Measurements from ENCODE around the gene PMAIP1. TPM values are rescaled to one million over a fixed set of nuclear protein-coding genes. Genes with fewer than 3 reads are reported as not detected.

Gene PMAIP1
- total and polyA plus RNA-seq, 5 donors from 2014 or later = 23.3 to 326 (median 69.1) TPM

DNA sequence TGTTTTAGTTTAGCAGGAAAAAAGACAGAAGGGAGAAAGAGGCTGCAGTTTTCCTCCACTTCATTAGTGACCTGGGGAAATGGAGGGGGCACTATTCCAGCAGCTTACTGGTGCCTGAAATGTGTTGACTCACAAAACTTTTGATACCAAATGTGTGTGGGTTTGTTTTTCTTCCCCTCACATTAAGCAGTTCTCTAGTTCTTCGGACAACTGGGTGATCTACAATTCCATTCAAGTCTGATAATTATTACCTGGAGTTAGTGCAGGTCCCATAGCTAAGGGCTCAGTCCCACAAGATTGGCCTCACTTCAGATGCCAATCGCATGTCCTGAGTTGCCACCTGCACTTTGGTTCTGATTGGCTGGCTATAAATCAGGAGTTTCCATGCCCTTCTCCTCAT, 28.4 kb downstream of the PMAIP1 start:
- H3K36me3 Mint-ChIP-seq = no peaks in the 10 kb centered on the region
- Histone ChIP-seq H3K36me3 (ENCODE audit: control insufficient read depth, insufficient read depth, low read length) (no peaks in the 10 kb centered on the region), H3K4me3 (ENCODE audit: low read depth, low read length) (no peak overlapping the region), H3K9me3 (ENCODE audit: control insufficient read depth in 2 of 2, low read length in 2 of 2) (no peaks in the 10 kb centered on the region), H3K27ac (ENCODE audit: insufficient read depth, low read length, poor library complexity, severe bottlenecking) (no peak overlapping the region), H3K27me3 (ENCODE audit: control insufficient read depth, insufficient read depth, low read length) (no peaks in the 10 kb centered on the region), H3K4me1 (ENCODE audit: control insufficient read depth, insufficient read depth, low read length, poor library complexity, severe bottlenecking) (no peaks in the 10 kb centered on the region)
- H3K27me3 Mint-ChIP-seq = no peaks in the 10 kb centered on the region
- DNase-seq (no peak), ATAC-seq (ENCODE audit: low read depth in 2 of 2) (no peak)
- H3K4me1 Mint-ChIP-seq = peaks cover 11 to 26% (median 15%) of the 10 kb centered on the region in 4 donors
- H3K27ac Mint-ChIP-seq = peak overlapping the region in 1 of 3 donors; percentile 45
- peaks cover 0 to under 1% (median 0%) of the 10 kb centered on the region in 7 donors for H3K9me3 Mint-ChIP-seq
- no peak overlapping the region for H3K4me3 Mint-ChIP-seq

DNA sequence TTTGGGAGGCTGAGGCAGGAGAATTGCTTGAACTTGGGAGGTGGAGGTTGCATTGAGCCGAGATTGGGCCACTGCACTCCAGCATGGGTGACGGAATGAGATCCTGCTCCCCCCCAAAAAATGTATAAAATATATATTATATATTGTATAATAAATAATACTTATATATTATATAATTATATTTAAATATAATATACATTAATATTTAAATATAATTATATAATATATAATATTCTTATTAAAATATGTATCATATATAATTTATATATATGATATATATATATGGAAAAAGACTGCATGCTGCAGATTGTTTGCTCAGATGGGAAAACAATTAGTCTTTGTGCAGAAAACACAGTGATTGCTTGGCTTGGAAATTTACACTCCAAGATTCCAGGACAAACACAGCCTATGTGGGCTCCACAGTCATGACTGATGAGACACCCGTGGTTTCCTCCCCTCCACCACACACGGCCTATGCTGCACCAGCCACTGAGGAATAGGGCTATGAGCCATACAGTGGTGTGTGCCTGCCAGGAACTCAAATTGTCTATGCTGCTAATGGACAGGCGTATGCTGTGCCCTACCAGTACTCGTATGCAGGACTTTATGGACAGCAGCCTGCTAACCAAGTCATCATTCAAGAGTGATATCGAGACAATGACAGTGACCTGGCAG, 30.0 kb downstream of the PMAIP1 start:
- H3K27me3 ChIP-seq (ENCODE audit: control insufficient read depth, insufficient read depth, low read length) = no peaks in the 10 kb centered on the region

DNA sequence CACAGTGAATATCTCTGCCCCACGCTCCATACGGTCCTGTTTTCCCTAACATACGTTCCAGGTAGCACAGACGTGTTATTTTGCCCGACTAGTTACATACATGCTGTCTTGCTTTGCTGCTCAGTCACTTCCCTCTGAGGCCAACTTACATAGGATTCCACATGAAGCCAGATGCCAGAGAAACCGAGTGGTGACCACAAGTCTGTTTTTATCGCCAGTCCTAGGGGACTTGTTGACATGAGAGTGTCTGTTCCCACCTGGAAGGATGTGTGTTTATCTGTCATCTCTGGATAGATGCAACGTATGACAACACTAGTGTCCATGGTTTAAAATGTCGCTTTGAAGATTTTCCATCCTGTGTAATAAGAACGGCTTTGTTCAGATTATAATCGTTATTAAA, 32.6 kb downstream of the PMAIP1 start:
- peaks cover 0 to 3% (median 0%) of the 10 kb centered on the region in 7 donors for H3K9me3 Mint-ChIP-seq
- no peak overlapping the region for H3K4me3 ChIP-seq (ENCODE audit: low read depth, low read length)
- ATAC-seq (ENCODE audit: low read depth in 2 of 2) (no peak), DNase-seq (no peak)
- no peaks in the 10 kb centered on the region for H3K36me3 Mint-ChIP-seq
- no peaks in the 10 kb centered on the region for H3K4me1 ChIP-seq (ENCODE audit: control insufficient read depth, insufficient read depth, low read length, poor library complexity, severe bottlenecking)
- no peak overlapping the region for H3K4me3 Mint-ChIP-seq
- H3K27ac ChIP-seq (ENCODE audit: insufficient read depth, low read length, poor library complexity, severe bottlenecking) = no peak overlapping the region
- peaks cover 7% of the 10 kb centered on the region for H3K27me3 Mint-ChIP-seq
- H3K9me3 ChIP-seq (ENCODE audit: control insufficient read depth in 2 of 2, low read length in 2 of 2) = no peaks in the 10 kb centered on the region
- H3K27ac Mint-ChIP-seq = no peak overlapping the region
- no peaks in the 10 kb centered on the region for H3K36me3 ChIP-seq (ENCODE audit: control insufficient read depth, insufficient read depth, low read length)
- no peaks in the 10 kb centered on the region for H3K27me3 ChIP-seq (ENCODE audit: control insufficient read depth, insufficient read depth, low read length)
- peaks cover under 1 to 12% (median 5%) of the 10 kb centered on the region in 4 donors for H3K4me1 Mint-ChIP-seq

More for the DNA sequence above, 30.0 kb downstream of the PMAIP1 start:
- Histone ChIP-seq H3K36me3 (ENCODE audit: control insufficient read depth, insufficient read depth, low read length) (no peaks in the 10 kb centered on the region), H3K27ac (ENCODE audit: insufficient read depth, low read length, poor library complexity, severe bottlenecking) (no peak overlapping the region), H3K9me3 (ENCODE audit: control insufficient read depth in 2 of 2, low read length in 2 of 2) (no peaks in the 10 kb centered on the region), H3K4me3 (ENCODE audit: low read depth, low read length) (no peak overlapping the region), H3K4me1 (ENCODE audit: control insufficient read depth, insufficient read depth, low read length, poor library complexity, severe bottlenecking) (no peaks in the 10 kb centered on the region)
- DNase-seq (no peak), ATAC-seq (ENCODE audit: low read depth in 2 of 2) (no peak)
- no peaks in the 10 kb centered on the region for H3K27me3 Mint-ChIP-seq
- peaks cover 10 to 22% (median 13%) of the 10 kb centered on the region in 4 donors for H3K4me1 Mint-ChIP-seq
- peaks cover 0 to 3% (median 0%) of the 10 kb centered on the region in 7 donors for H3K9me3 Mint-ChIP-seq
- H3K27ac Mint-ChIP-seq = no peak overlapping the region
- H3K4me3 Mint-ChIP-seq = no peak overlapping the region
- no peaks in the 10 kb centered on the region for H3K36me3 Mint-ChIP-seq

DNA sequence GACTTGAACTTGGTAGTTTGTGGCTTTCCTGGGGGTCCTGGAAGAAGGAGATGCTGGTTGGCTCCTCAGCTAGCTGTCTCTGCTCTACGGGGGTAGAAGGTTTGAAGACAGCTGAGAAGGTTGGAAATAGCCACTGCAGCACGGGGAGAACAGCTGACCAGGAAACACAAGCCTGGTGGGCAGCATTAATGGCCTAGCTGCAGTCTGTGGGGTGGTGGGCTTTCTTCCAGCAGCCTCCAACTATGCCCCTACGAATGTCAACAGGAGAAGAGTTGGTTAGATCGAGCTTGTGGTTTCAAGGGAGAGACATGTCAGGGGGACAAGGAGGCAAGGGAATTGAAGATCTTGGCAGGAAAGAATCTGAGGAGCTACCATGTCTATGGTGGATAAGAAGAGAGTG, 38.9 kb downstream of the PMAIP1 start:
- Histone ChIP-seq H3K4me3 (ENCODE audit: low read depth, low read length) (no peak overlapping the region), H3K36me3 (ENCODE audit: control insufficient read depth, insufficient read depth, low read length) (no peaks in the 10 kb centered on the region), H3K27me3 (ENCODE audit: control insufficient read depth, insufficient read depth, low read length) (no peaks in the 10 kb centered on the region), H3K27ac (ENCODE audit: insufficient read depth, low read length, poor library complexity, severe bottlenecking) (no peak overlapping the region), H3K4me1 (ENCODE audit: control insufficient read depth, insufficient read depth, low read length, poor library complexity, severe bottlenecking) (no peaks in the 10 kb centered on the region), H3K9me3 (ENCODE audit: control insufficient read depth in 2 of 2, low read length in 2 of 2) (no peaks in the 10 kb centered on the region)
- Mint-ChIP-seq H3K4me3 (no peak overlapping the region), H3K27ac (no peak overlapping the region), H3K9me3 (no peaks in the 10 kb centered on the region), H3K4me1 (peaks cover 0 to 6% (median 3%) of the 10 kb centered on the region in 4 donors), H3K27me3 (peaks cover 7% of the 10 kb centered on the region), H3K36me3 (no peaks in the 10 kb centered on the region)
- ATAC-seq (ENCODE audit: low read depth in 2 of 2) (no peak), DNase-seq (no peak)

DNA sequence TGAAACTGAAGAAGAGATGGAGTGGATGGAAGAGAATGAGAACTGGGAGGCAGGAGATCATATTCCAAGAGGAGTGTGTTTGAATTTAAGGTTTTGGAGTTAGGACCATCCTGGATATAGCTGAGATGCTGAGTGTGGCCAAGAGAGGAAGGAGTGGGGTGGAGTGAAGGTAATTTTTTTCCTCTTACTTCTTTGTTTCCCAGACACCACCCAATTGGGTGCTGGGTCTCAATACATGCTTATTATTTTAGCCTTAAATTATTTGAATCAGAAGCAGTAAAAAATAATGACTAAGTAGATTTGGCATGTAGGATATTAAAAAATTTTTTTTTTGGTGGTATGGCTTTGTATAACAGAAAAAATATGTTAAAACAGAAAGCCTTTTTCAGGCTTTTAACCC, 39.3 kb downstream of the PMAIP1 start:
- no peaks in the 10 kb centered on the region for H3K4me1 ChIP-seq (ENCODE audit: control insufficient read depth, insufficient read depth, low read length, poor library complexity, severe bottlenecking)
- peaks cover 0 to 6% (median 3%) of the 10 kb centered on the region in 4 donors for H3K4me1 Mint-ChIP-seq
- peaks cover 7% of the 10 kb centered on the region for H3K27me3 Mint-ChIP-seq
- H3K4me3 Mint-ChIP-seq = no peak overlapping the region
- H3K27me3 ChIP-seq (ENCODE audit: control insufficient read depth, insufficient read depth, low read length) = no peaks in the 10 kb centered on the region
- no peak overlapping the region for H3K4me3 ChIP-seq (ENCODE audit: low read depth, low read length)
- no peak overlapping the region for H3K27ac ChIP-seq (ENCODE audit: insufficient read depth, low read length, poor library complexity, severe bottlenecking)
- H3K36me3 ChIP-seq (ENCODE audit: control insufficient read depth, insufficient read depth, low read length) = no peaks in the 10 kb centered on the region
- no peaks in the 10 kb centered on the region for H3K36me3 Mint-ChIP-seq
- ATAC-seq (ENCODE audit: low read depth in 2 of 2) (no peak), DNase-seq (no peak)
- H3K9me3 Mint-ChIP-seq = no peaks in the 10 kb centered on the region
- H3K9me3 ChIP-seq (ENCODE audit: control insufficient read depth in 2 of 2, low read length in 2 of 2) = no peaks in the 10 kb centered on the region
- no peak overlapping the region for H3K27ac Mint-ChIP-seq

DNA sequence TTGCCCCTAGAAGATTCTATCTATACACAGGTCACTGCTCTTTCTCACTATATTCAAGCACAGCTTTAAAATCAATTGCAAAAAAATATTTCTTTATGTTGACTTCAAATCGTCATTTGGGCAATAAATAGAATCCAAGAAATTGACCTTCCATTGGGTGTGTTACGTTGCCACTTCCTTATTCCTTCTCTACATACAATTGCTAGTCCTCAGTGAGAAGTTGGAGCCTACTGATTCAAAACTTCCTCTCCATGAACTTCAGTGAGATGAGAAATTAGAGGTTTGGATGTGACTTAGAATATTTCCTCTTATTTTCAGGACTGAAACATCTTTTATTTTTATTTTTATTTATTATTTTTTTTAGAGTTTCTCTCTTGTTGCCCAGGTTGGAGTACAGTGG, 40.3 kb downstream of the PMAIP1 start:
- Histone ChIP-seq H3K27me3 (ENCODE audit: control insufficient read depth, insufficient read depth, low read length) (no peaks in the 10 kb centered on the region), H3K27ac (ENCODE audit: insufficient read depth, low read length, poor library complexity, severe bottlenecking) (no peak overlapping the region), H3K9me3 (ENCODE audit: control insufficient read depth in 2 of 2, low read length in 2 of 2) (no peaks in the 10 kb centered on the region), H3K36me3 (ENCODE audit: control insufficient read depth, insufficient read depth, low read length) (no peaks in the 10 kb centered on the region), H3K4me3 (ENCODE audit: low read depth, low read length) (no peak overlapping the region), H3K4me1 (ENCODE audit: control insufficient read depth, insufficient read depth, low read length, poor library complexity, severe bottlenecking) (no peaks in the 10 kb centered on the region)
- peak overlapping the region in 1 of 3 donors; percentile 56 for H3K27ac Mint-ChIP-seq
- ATAC-seq (ENCODE audit: low read depth in 2 of 2) (no peak), DNase-seq (no peak)
- no peaks in the 10 kb centered on the region for H3K36me3 Mint-ChIP-seq
- peaks cover 7% of the 10 kb centered on the region for H3K27me3 Mint-ChIP-seq
- no peak overlapping the region for H3K4me3 Mint-ChIP-seq
- H3K4me1 Mint-ChIP-seq = peaks cover 0 to 6% (median 3%) of the 10 kb centered on the region in 4 donors
- H3K9me3 Mint-ChIP-seq = no peaks in the 10 kb centered on the region

DNA sequence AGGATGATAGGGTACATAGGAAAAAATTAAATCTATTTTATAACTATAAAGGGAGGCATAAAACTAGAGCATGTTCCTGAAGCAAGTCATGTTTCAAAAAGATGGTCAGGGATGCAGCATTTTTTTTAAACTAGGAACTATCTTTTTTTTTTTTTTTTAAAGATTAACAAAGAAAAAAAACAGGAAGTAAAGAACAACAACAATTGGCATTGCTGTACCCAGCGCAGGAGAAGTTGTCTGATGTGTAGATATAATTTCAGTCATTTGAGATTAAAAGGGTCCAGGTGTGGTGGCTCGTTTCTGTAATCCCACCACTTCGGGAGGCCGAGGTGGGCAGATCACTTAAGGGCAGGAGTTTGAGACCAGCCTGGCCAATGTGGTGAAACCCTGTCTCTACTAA, 41.5 kb downstream of the PMAIP1 start:
- H3K27me3 Mint-ChIP-seq = no peaks in the 10 kb centered on the region
- H3K9me3 Mint-ChIP-seq = no peaks in the 10 kb centered on the region
- H3K36me3 Mint-ChIP-seq = no peaks in the 10 kb centered on the region
- Histone ChIP-seq H3K9me3 (ENCODE audit: control insufficient read depth in 2 of 2, low read length in 2 of 2) (no peaks in the 10 kb centered on the region), H3K27ac (ENCODE audit: insufficient read depth, low read length, poor library complexity, severe bottlenecking) (no peak overlapping the region), H3K27me3 (ENCODE audit: control insufficient read depth, insufficient read depth, low read length) (no peaks in the 10 kb centered on the region), H3K4me1 (ENCODE audit: control insufficient read depth, insufficient read depth, low read length, poor library complexity, severe bottlenecking) (no peaks in the 10 kb centered on the region), H3K4me3 (ENCODE audit: low read depth, low read length) (no peak overlapping the region), H3K36me3 (ENCODE audit: control insufficient read depth, insufficient read depth, low read length) (no peaks in the 10 kb centered on the region)
- H3K4me1 Mint-ChIP-seq = peaks cover 0 to 6% (median 3%) of the 10 kb centered on the region in 4 donors
- ATAC-seq (ENCODE audit: low read depth in 2 of 2) (no peak), DNase-seq (no peak)
- no peak overlapping the region for H3K4me3 Mint-ChIP-seq
- H3K27ac Mint-ChIP-seq = peak overlapping the region in 1 of 3 donors; percentile 69

DNA sequence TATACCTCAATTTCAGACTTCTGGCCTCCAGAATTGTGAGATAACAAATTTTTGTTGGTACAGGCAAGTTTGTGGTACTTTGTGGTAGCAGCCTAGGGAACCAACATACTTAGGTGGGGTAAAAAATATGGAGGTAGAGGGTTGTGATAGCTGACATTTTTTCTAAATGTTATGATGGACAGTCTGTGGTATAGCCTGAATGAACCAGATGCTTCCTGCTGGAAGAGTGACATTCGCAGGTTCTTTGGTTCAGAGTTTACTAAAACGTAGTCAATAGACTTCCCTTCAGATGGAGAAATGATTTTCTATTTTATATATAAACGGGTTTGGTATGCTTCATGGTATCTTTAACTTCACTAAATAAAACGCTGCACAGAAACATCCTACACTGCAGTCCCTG, 42.8 kb downstream of the PMAIP1 start:
- H3K4me3 ChIP-seq (ENCODE audit: low read depth, low read length) = no peak overlapping the region
- H3K27me3 ChIP-seq (ENCODE audit: control insufficient read depth, insufficient read depth, low read length) = no peaks in the 10 kb centered on the region
- ATAC-seq (ENCODE audit: low read depth in 2 of 2) (no peak), DNase-seq (no peak)
- Mint-ChIP-seq H3K27me3 (no peaks in the 10 kb centered on the region), H3K9me3 (no peaks in the 10 kb centered on the region), H3K36me3 (no peaks in the 10 kb centered on the region), H3K4me1 (peaks cover 0 to 6% (median 3%) of the 10 kb centered on the region in 4 donors), H3K27ac (no peak overlapping the region), H3K4me3 (no peak overlapping the region)
- no peaks in the 10 kb centered on the region for H3K9me3 ChIP-seq (ENCODE audit: control insufficient read depth in 2 of 2, low read length in 2 of 2)
- no peaks in the 10 kb centered on the region for H3K4me1 ChIP-seq (ENCODE audit: control insufficient read depth, insufficient read depth, low read length, poor library complexity, severe bottlenecking)
- H3K36me3 ChIP-seq (ENCODE audit: control insufficient read depth, insufficient read depth, low read length) = no peaks in the 10 kb centered on the region
- no peak overlapping the region for H3K27ac ChIP-seq (ENCODE audit: insufficient read depth, low read length, poor library complexity, severe bottlenecking)

Measured in CD4-positive, CD25-positive, alpha-beta regulatory T cell (primary cell).